OCI-LY1 (cell line): Measurements from ENCODE around the gene MYCBP2.

Experiments used
- EZH2 ChIP-seq: fragments of 200-600 bp; sonication (generic), shearing (Covaris generic); IDR thresholded peaks from 2 replicates; pipeline ENCODE4 v1.8.0; 2017; ENCODE audit warnings: borderline replicate concordance, mixed run types, mild to moderate bottlenecking, antibody characterized with exemption, low read length, moderate library complexity, mixed read lengths
- TF ChIP-seq, protein P1 (sequence below): fragments of 200-600 bp; sonication (generic), shearing (Covaris generic); IDR thresholded peaks from 2 replicates; pipeline ENCODE4 v1.5.1; 2017; ENCODE audit warnings: mild to moderate bottlenecking, antibody characterized with exemption, low read length, moderate library complexity, mixed read lengths

DNA sequence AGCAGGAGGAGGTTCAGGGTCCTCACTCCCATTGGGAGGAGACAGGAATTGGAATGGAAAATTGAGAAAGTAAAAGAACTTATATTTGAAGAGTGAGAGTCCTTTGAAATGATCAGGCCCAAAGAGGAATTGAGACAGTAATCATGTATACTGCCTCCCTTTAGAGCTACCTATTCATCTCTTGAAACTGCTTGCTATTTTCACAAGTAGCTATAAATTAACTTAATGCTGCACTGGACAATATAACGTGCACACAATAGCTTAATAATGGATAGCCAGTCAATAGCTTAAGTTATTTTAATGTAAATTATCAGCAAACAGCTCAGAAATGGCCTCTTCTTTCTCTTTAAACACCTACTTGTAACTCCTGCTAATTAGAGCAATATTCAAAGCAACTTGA is 46.6 kb upstream of the MYCBP2 start:
- no peak for TF ChIP-seq EZH2
- TF ChIP-seq, protein P1, sequence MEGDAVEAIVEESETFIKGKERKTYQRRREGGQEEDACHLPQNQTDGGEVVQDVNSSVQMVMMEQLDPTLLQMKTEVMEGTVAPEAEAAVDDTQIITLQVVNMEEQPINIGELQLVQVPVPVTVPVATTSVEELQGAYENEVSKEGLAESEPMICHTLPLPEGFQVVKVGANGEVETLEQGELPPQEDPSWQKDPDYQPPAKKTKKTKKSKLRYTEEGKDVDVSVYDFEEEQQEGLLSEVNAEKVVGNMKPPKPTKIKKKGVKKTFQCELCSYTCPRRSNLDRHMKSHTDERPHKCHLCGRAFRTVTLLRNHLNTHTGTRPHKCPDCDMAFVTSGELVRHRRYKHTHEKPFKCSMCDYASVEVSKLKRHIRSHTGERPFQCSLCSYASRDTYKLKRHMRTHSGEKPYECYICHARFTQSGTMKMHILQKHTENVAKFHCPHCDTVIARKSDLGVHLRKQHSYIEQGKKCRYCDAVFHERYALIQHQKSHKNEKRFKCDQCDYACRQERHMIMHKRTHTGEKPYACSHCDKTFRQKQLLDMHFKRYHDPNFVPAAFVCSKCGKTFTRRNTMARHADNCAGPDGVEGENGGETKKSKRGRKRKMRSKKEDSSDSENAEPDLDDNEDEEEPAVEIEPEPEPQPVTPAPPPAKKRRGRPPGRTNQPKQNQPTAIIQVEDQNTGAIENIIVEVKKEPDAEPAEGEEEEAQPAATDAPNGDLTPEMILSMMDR: no peak
